CD4-positive, alpha-beta memory T cell (primary cell): ENCODE data around the gene RLIM. TPM values are rescaled to one million over a fixed set of nuclear protein-coding genes. Genes with fewer than 3 reads are reported as not detected.

Experiments used
- CTCF ChIA-PET: fragments of 350-600 bp; sonication (Branson Sonifier 250); formaldehyde crosslinking; loops from one replicate; lab custom pipeline; 2021; ENCODE audit warnings: inconsistent platforms; ENCODE audit not compliant: partially characterized antibody; lab: Charles Lee
- POLR2A ChIA-PET: fragments of 350-600 bp; sonication (Branson Sonifier 250); formaldehyde crosslinking; loops from one replicate; lab custom pipeline; 2021; ENCODE audit not compliant: partially characterized antibody; lab: Charles Lee
- DNase-seq, 5 donors: peaks; one replicate each; pipeline versions ENCODE4 v3.0.0 to v3.0.0-alpha.2; 2020 to 2022; ENCODE audit warnings: mixed read lengths in 1 of 5
- H3K27ac ChIP-seq: one replicate; pipeline ENCODE4 v1.7.0; 2013; ENCODE audit warnings: low read depth, low read length
- H3K27me3 ChIP-seq: 2 replicates; pipeline ENCODE4 v1.7.0; 2013; ENCODE audit warnings: mild to moderate bottlenecking, low read length, moderate library complexity; ENCODE audit not compliant: insufficient read depth
- H3K36me3 ChIP-seq: 2 replicates; pipeline ENCODE4 v1.7.0; 2013; ENCODE audit warnings: mild to moderate bottlenecking, low read length, moderate library complexity; ENCODE audit not compliant: insufficient read depth
- H3K4me1 ChIP-seq: 2 replicates; pipeline ENCODE4 v1.7.0; 2013; ENCODE audit warnings: mild to moderate bottlenecking, low read length, moderate library complexity; ENCODE audit not compliant: insufficient read depth
- H3K4me3 ChIP-seq, 2 donors: one replicate each; pipeline ENCODE4 v1.7.0; 2013; ENCODE audit warnings: low read length in 2 of 2, mild to moderate bottlenecking in 1 of 2
- H3K9me3 ChIP-seq, 2 donors: one replicate each; pipeline ENCODE4 v1.7.0; 2013; ENCODE audit warnings: low read length in 2 of 2, control low read depth in 1 of 2; ENCODE audit not compliant: control insufficient read depth in 1 of 2
- H3K27ac Mint-ChIP-seq, 7 donors: one replicate each; pipeline ENCODE4 v1.8.0; 2020 to 2021; ENCODE audit warnings: mixed read lengths in 7 of 7, mild to moderate bottlenecking in 6 of 7, inconsistent platforms in 3 of 7, moderate library complexity in 3 of 7
- H3K27me3 Mint-ChIP-seq, 2 donors: one replicate each; pipeline ENCODE4 v1.8.0; 2020 to 2021; ENCODE audit warnings: mixed read lengths in 2 of 2
- H3K36me3 Mint-ChIP-seq, 2 donors: one replicate each; pipeline ENCODE4 v1.8.0; 2020 to 2021; ENCODE audit warnings: mixed read lengths in 2 of 2, inconsistent platforms in 1 of 2, mild to moderate bottlenecking in 1 of 2
- H3K4me1 Mint-ChIP-seq, 4 donors: one replicate each; pipeline ENCODE4 v1.8.0; 2020 to 2021; ENCODE audit warnings: mixed read lengths in 4 of 4, mild to moderate bottlenecking in 1 of 4
- H3K4me3 Mint-ChIP-seq, 8 donors: one replicate each; pipeline ENCODE4 v1.8.0; 2020 to 2021; ENCODE audit warnings: mixed read lengths in 8 of 8, mild to moderate bottlenecking in 7 of 8, moderate library complexity in 6 of 8, inconsistent platforms in 3 of 8
- H3K9me3 Mint-ChIP-seq, 8 donors: one replicate each; pipeline ENCODE4 v1.8.0; 2020 to 2021; ENCODE audit warnings: mixed read lengths in 8 of 8, mild to moderate bottlenecking in 5 of 8, inconsistent platforms in 3 of 8, moderate library complexity in 1 of 8
- intact Hi-C: fragments of 100-400 bp; cut with micrococcal nuclease; formaldehyde crosslinking; loops from one replicate; pipeline ENCODE4 v1.15.1; 2023
- polyA plus RNA-seq, 2 donors: library from polyadenylated mRNA; unstranded; fragments of 300-500 nt; fragmentation: Illumina TruSeq; gene quantifications; one replicate each; pipeline ENCODE4 v1.2.3, GENCODE V29; 2021
- total RNA-seq, 2 experiments: library from RNA; stranded (reverse); gene quantifications; one replicate each; pipeline ENCODE4 v1.2.3, GENCODE V29; 2021

Gene RLIM
- total and polyA plus RNA-seq, 4 experiments from 2014 or later: 7.3 to 44.5 (median 26.2) TPM

DNA sequence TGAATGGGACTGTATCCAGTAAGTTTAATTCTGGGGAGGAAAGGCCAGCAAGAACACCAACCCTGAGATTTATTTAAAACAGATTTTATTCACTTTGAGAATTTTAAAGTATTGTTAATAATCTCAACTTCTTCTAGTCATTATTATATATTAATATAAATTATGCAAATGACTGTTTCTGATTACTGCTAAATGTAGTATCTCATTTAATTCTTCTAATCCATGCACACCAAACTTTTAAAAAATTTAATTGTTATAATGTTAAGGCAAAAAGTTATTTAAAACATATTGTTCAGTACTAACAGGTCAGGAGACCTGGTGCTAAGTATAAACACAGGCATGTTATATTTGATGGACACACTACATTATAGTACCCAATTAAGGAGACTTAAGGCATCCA is 8.1 kb downstream of the RLIM start:
- Histone ChIP-seq H3K9me3 (no peaks in the 10 kb centered on the region), H3K36me3 (no peaks in the 10 kb centered on the region), H3K4me1 (peaks cover 39% of the 10 kb centered on the region), H3K27ac (no peak overlapping the region), H3K27me3 (no peaks in the 10 kb centered on the region), H3K4me3 (no peak overlapping the region)
- H3K4me3 Mint-ChIP-seq: no peak overlapping the region
- POLR2A ChIA-PET: interaction anchor here (1.8 kb wide), 1 partner anchor 8 kb away, joined by 7 read pairs; the partner anchor contains the start of gene RLIM
- no peaks in the 10 kb centered on the region for H3K27me3 Mint-ChIP-seq
- H3K9me3 Mint-ChIP-seq: no peaks in the 10 kb centered on the region
- peaks cover 9 to 42% of the 10 kb centered on the region in 2 donors for H3K36me3 Mint-ChIP-seq
- intact Hi-C loops: no loop called here
- peak overlapping the region in 1 of 7 donors; percentile 15 for H3K27ac Mint-ChIP-seq
- DNase-seq: no peak
- CTCF ChIA-PET: no interaction called here
- peaks cover 24 to 53% (median 37%) of the 10 kb centered on the region in 4 donors for H3K4me1 Mint-ChIP-seq

- no peak for DNase-seq
- Mint-ChIP-seq H3K27ac (peak overlapping the region in 1 of 7 donors; percentile 64), H3K4me1 (peaks cover 34 to 63% (median 50%) of the 10 kb centered on the region in 4 donors), H3K36me3 (peaks cover 8 to 46% of the 10 kb centered on the region in 2 donors), H3K27me3 (no peaks in the 10 kb centered on the region), H3K4me3 (peak overlapping the region in 1 of 8 donors; percentile 46), H3K9me3 (peaks cover 0 to 1% (median 0%) of the 10 kb centered on the region in 8 donors)
- no peak overlapping the region for H3K4me3 ChIP-seq
- no peaks in the 10 kb centered on the region for H3K27me3 ChIP-seq
- H3K36me3 ChIP-seq: no peaks in the 10 kb centered on the region
- peaks cover 37% of the 10 kb centered on the region for H3K4me1 ChIP-seq
- no peaks in the 10 kb centered on the region for H3K9me3 ChIP-seq
- ChIA-PET CTCF (no interaction called here), POLR2A (interaction anchor here (1.9 kb wide), 1 partner anchor 12 kb away, joined by 6 read pairs; the partner anchor contains the start of gene RLIM)
- no peak overlapping the region for H3K27ac ChIP-seq
- intact Hi-C loops: no loop called here
Observed at GRCh38 chrX:74603040-74603439, 11.4 kb downstream of the RLIM start.

DNA sequence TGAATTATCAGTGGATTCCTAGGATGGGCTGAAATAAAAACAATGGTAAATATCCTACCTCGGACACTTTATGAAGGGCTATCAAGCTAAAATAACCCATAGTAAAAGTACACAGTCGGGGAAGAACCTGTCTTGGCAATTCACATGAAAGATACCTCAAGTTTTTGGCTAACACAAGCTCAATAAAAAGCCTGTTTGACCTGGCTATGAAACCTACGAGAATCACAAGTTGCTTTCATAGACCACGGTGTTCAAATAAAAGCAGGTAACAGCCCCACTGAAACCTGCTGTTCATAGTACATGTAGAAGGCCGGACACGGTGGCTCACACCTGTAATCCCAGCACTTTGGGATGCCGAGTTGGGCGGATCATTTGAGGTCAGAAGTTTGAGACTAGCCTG is 12.3 kb downstream of the RLIM start:
- no peak for DNase-seq
- H3K9me3 ChIP-seq: no peaks in the 10 kb centered on the region
- no peak overlapping the region for H3K27ac ChIP-seq
- intact Hi-C loops: no loop called here
- H3K4me1 ChIP-seq: peaks cover 37% of the 10 kb centered on the region
- CTCF ChIA-PET: no interaction called here
- Mint-ChIP-seq H3K9me3 (peaks cover 0 to 1% (median 0%) of the 10 kb centered on the region in 8 donors), H3K4me3 (no peak overlapping the region), H3K27ac (no peak overlapping the region), H3K36me3 (peaks cover 8 to 44% of the 10 kb centered on the region in 2 donors), H3K27me3 (no peaks in the 10 kb centered on the region), H3K4me1 (peaks cover 34 to 63% (median 50%) of the 10 kb centered on the region in 4 donors)
- no peaks in the 10 kb centered on the region for H3K36me3 ChIP-seq
- H3K27me3 ChIP-seq: no peaks in the 10 kb centered on the region
- H3K4me3 ChIP-seq: no peak overlapping the region
- POLR2A ChIA-PET: interaction anchor here (1.9 kb wide), 1 partner anchor 13 kb away, joined by 6 read pairs; the partner anchor contains the start of gene RLIM

- no peaks in the 10 kb centered on the region for H3K9me3 ChIP-seq
- Mint-ChIP-seq H3K36me3 (peaks cover 6 to 45% of the 10 kb centered on the region in 2 donors), H3K27me3 (no peaks in the 10 kb centered on the region), H3K27ac (no peak overlapping the region), H3K4me3 (no peak overlapping the region), H3K4me1 (peaks cover 3 to 8% (median 5%) of the 10 kb centered on the region in 4 donors), H3K9me3 (no peaks in the 10 kb centered on the region)
- intact Hi-C loops: no loop called here
- ChIA-PET POLR2A (no interaction called here), CTCF (no interaction called here)
- no peak overlapping the region for H3K4me3 ChIP-seq
- no peak overlapping the region for H3K27ac ChIP-seq
- peaks cover 32% of the 10 kb centered on the region for H3K36me3 ChIP-seq
- no peaks in the 10 kb centered on the region for H3K27me3 ChIP-seq
- no peaks in the 10 kb centered on the region for H3K4me1 ChIP-seq
- no peak for DNase-seq
Observed at GRCh38 chrX:74593593-74593992, 20.8 kb downstream of the RLIM start.

DNA sequence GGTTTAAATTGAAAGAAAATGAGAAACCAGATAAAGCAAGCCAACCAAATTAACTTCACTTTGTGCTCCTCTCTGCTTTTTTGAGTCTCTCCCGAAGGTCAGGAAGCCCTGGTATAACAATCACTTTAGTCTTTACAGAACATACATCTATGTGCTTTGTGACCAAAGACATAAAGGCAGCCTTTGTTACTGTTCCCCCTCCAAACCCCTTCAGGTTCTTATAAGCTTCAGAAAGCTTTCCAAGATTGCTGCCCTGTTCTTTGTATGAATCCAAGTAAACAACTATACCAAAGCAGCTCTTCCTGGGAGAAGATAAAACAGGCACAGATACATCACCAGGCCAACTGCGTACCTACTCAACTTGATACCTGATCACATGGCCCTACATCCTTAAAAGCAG is 28.7 kb downstream of the RLIM start:
- CTCF ChIA-PET: no interaction called here
- no peaks in the 10 kb centered on the region for H3K27me3 Mint-ChIP-seq
- no peaks in the 10 kb centered on the region for H3K9me3 Mint-ChIP-seq
- no peaks in the 10 kb centered on the region for H3K4me1 ChIP-seq
- no peak overlapping the region for H3K27ac ChIP-seq
- H3K9me3 ChIP-seq: no peaks in the 10 kb centered on the region
- intact Hi-C loops: no loop called here
- DNase-seq: no peak
- H3K4me3 ChIP-seq: no peak overlapping the region
- H3K36me3 ChIP-seq: no peaks in the 10 kb centered on the region
- H3K27ac Mint-ChIP-seq: no peak overlapping the region
- H3K36me3 Mint-ChIP-seq: peaks cover 3 to 35% of the 10 kb centered on the region in 2 donors
- H3K4me3 Mint-ChIP-seq: no peak overlapping the region
- peaks cover 0 to 5% (median 3%) of the 10 kb centered on the region in 4 donors for H3K4me1 Mint-ChIP-seq
- no peaks in the 10 kb centered on the region for H3K27me3 ChIP-seq
- POLR2A ChIA-PET: interaction anchor here (1.5 kb wide), 1 partner anchor 29 kb away, joined by 3 read pairs; the partner anchor contains the start of gene RLIM

GRCh38 chrX:74579597-74580198 is 34.7 kb downstream of the RLIM start:
- intact Hi-C loops: no loop called here
- Mint-ChIP-seq H3K9me3 (no peaks in the 10 kb centered on the region), H3K27ac (no peak overlapping the region), H3K4me3 (no peak overlapping the region), H3K27me3 (no peaks in the 10 kb centered on the region), H3K36me3 (peaks cover 3 to 12% of the 10 kb centered on the region in 2 donors), H3K4me1 (no peaks in the 10 kb centered on the region)
- ChIA-PET CTCF (no interaction called here), POLR2A (no interaction called here)
- Histone ChIP-seq H3K4me3 (no peak overlapping the region), H3K9me3 (no peaks in the 10 kb centered on the region), H3K27me3 (no peaks in the 10 kb centered on the region), H3K4me1 (no peaks in the 10 kb centered on the region), H3K36me3 (no peaks in the 10 kb centered on the region), H3K27ac (no peak overlapping the region)
- no peak for DNase-seq

- Histone ChIP-seq H3K9me3 (no peaks in the 10 kb centered on the region), H3K27me3 (no peaks in the 10 kb centered on the region), H3K36me3 (no peaks in the 10 kb centered on the region), H3K27ac (no peak overlapping the region), H3K4me1 (no peaks in the 10 kb centered on the region), H3K4me3 (no peak overlapping the region)
- no peak overlapping the region for H3K27ac Mint-ChIP-seq
- CTCF ChIA-PET: no interaction called here
- H3K36me3 Mint-ChIP-seq: peaks cover 3 to 10% of the 10 kb centered on the region in 2 donors
- H3K4me1 Mint-ChIP-seq: no peaks in the 10 kb centered on the region
- no peak overlapping the region for H3K4me3 Mint-ChIP-seq
- POLR2A ChIA-PET: no interaction called here
- DNase-seq: no peak
- intact Hi-C loops: no loop called here
- H3K27me3 Mint-ChIP-seq: no peaks in the 10 kb centered on the region
- no peaks in the 10 kb centered on the region for H3K9me3 Mint-ChIP-seq
Observed at GRCh38 chrX:74578137-74578536, 36.3 kb downstream of the RLIM start.
